Sciatic nerve (tissue), 2 donors: Measurements from ENCODE around the gene SOX18. TPM values are rescaled to one million over a fixed set of nuclear protein-coding genes. Genes with fewer than 3 reads are reported as not detected.

ENCODE experiments used
- ATAC-seq: fragments of 200-7000 bp; cut with Tn5 transposase; one replicate; pipeline ENCODE4 v1.9.1; 2020; ENCODE audit warnings: mild to moderate bottlenecking, moderate library complexity
- DNase-seq: peaks from one replicate; pipeline ENCODE4 v3.0.0-alpha.2; 2020; ENCODE audit warnings: low spot score
- intact Hi-C: fragments of 100-400 bp; cut with DNase I; formaldehyde crosslinking; loops from one replicate; pipeline ENCODE4 v1.14.2; 2022
- total RNA-seq: library from RNA; stranded (reverse); fragmentation: NEBNext Ultra II Directional; extraction: Animal tissue kit (Norgen Biotek cat#: 25700); gene quantifications from one replicate; pipeline ENCODE4 v1.2.1, GENCODE V29; 2021
- donor health status: DM: no; HTN: no; CAD: no.
- donor health status: DM: no; HTN: no; CAD: no.

SOX18 gene
- total RNA-seq, 1 donor from 2014 or later: 134 TPM

GRCh38 chr20:64045346-64046011 lies 4.0 kb downstream of the SOX18 start:
- DNase-seq (no peak), ATAC-seq (no peak)
- intact Hi-C loops: no loop called here

GRCh38 chr20:64044484-64045247 lies 4.8 kb downstream of the SOX18 start:
- DNase-seq: no peak
- intact Hi-C loops: no loop called here
- ATAC-seq: no peak

- intact Hi-C loops: no loop called here
- no peak for ATAC-seq
- no peak for DNase-seq
Observed at GRCh38 chr20:64043768-64044167, 5.7 kb downstream of the SOX18 start.

- no peak for ATAC-seq
- DNase-seq: no peak
- intact Hi-C loops: no loop called here
Observed at GRCh38 chr20:64042054-64042781, 7.2 kb downstream of the SOX18 start.

- intact Hi-C loops: no loop called here
- DNase-seq (no peak), ATAC-seq (no peak)
Observed at GRCh38 chr20:64041781-64042053, 7.7 kb downstream of the SOX18 start.

- ATAC-seq (peak; percentile 19), DNase-seq (no peak)
- intact Hi-C loops: no loop called here
Observed at GRCh38 chr20:64041040-64041780, 8.2 kb downstream of the SOX18 start.

GRCh38 chr20:64040231-64041039 lies 9.0 kb downstream of the SOX18 start:
- intact Hi-C loops: no loop called here
- ATAC-seq (no peak), DNase-seq (no peak)

GRCh38 chr20:64039293-64040160 lies 9.9 kb downstream of the SOX18 start:
- peak; percentile 25 for ATAC-seq
- DNase-seq: no peak
- intact Hi-C loops: loop anchor here (5.0 kb wide), 1 partner anchor 78 kb away; no protein-coding TSS in a partner anchor

GRCh38 chr20:64038565-64039292 lies 10.7 kb downstream of the SOX18 start:
- intact Hi-C loops: loop anchor here (5.0 kb wide), 1 partner anchor 79 kb away; no protein-coding TSS in a partner anchor
- ATAC-seq: peak; percentile 75
- DNase-seq: peak; percentile 82

- intact Hi-C loops: loop anchor here (5.0 kb wide), 1 partner anchor 79 kb away; no protein-coding TSS in a partner anchor
- DNase-seq (no peak), ATAC-seq (no peak)
Observed at GRCh38 chr20:64038224-64038564, 11.2 kb downstream of the SOX18 start.

GRCh38 chr20:64037498-64038213 lies 11.8 kb downstream of the SOX18 start:
- DNase-seq (no peak), ATAC-seq (no peak)
- intact Hi-C loops: loop anchor here (5.0 kb wide), 1 partner anchor 80 kb away; no protein-coding TSS in a partner anchor

GRCh38 chr20:64037199-64037497 lies 12.3 kb downstream of the SOX18 start:
- intact Hi-C loops: loop anchor here (5.0 kb wide), 1 partner anchor 80 kb away; no protein-coding TSS in a partner anchor
- DNase-seq: no peak
- ATAC-seq: no peak

GRCh38 chr20:64036346-64037198 lies 12.9 kb downstream of the SOX18 start:
- no peak for ATAC-seq
- intact Hi-C loops: loop anchor here (5.0 kb wide), 1 partner anchor 81 kb away; no protein-coding TSS in a partner anchor
- no peak for DNase-seq

- ATAC-seq (no peak), DNase-seq (no peak)
- intact Hi-C loops: loop anchor here (5.0 kb wide), 1 partner anchor 81 kb away; no protein-coding TSS in a partner anchor
Observed at GRCh38 chr20:64035933-64036345, 13.5 kb downstream of the SOX18 start, which contains the start of gene C20orf204. Gene C20orf204, plus strand, starts transcription at chr20:64036182. Its CDS starts 142 bp downstream, at chr20:64036324.
